ENCODE measurements around the gene DOCK3. TPM values are rescaled to one million over a fixed set of nuclear protein-coding genes. Genes with fewer than 3 reads are reported as not detected.
"Not testable (repeated sequence)": the region's sequence is repeated elsewhere in the genome, so short reads cannot be mapped to it uniquely, and the experiment has no call there.

Gene DOCK3
- total and polyA plus RNA-seq, 3 donors from 2014 or later: 8.4 to 11.7 (median 11.2) TPM

GRCh38 chr3:50923955-50924354 lies 249.2 kb downstream of the DOCK3 start:
- DNase-seq: no peak
- TF ChIP-seq POLR2A (IDR thresholded peaks at IDR 0.05): no peak
- TF ChIP-seq, protein P1, sequence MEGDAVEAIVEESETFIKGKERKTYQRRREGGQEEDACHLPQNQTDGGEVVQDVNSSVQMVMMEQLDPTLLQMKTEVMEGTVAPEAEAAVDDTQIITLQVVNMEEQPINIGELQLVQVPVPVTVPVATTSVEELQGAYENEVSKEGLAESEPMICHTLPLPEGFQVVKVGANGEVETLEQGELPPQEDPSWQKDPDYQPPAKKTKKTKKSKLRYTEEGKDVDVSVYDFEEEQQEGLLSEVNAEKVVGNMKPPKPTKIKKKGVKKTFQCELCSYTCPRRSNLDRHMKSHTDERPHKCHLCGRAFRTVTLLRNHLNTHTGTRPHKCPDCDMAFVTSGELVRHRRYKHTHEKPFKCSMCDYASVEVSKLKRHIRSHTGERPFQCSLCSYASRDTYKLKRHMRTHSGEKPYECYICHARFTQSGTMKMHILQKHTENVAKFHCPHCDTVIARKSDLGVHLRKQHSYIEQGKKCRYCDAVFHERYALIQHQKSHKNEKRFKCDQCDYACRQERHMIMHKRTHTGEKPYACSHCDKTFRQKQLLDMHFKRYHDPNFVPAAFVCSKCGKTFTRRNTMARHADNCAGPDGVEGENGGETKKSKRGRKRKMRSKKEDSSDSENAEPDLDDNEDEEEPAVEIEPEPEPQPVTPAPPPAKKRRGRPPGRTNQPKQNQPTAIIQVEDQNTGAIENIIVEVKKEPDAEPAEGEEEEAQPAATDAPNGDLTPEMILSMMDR (IDR thresholded peaks at IDR 0.05): no peak
- Histone ChIP-seq H3K4me3 (no peak overlapping the region), H3K4me1 (no peaks in the 10 kb centered on the region), H3K27me3 (no peaks in the 10 kb centered on the region), H3K9me3 (no peaks in the 10 kb centered on the region), H3K36me3 (ENCODE audit: low read depth, missing control alignments) (no peaks in the 10 kb centered on the region), H3K27ac (no peak overlapping the region)
- WGBS, 2 donors: 95 to 96% methylated on average over 1 of the region's 1 CpG
- intact Hi-C loops (cut with DNase I; ENCODE audit: low total_unique reads): no loop called here

GRCh38 chr3:50924638-50925037 lies 249.9 kb downstream of the DOCK3 start:
- 69 to 73% methylated on average over 2 of the region's 2 CpGs for WGBS, 2 donors
- H3K27ac ChIP-seq: no peak overlapping the region
- no peak for DNase-seq
- no peak for TF ChIP-seq POLR2A (IDR thresholded peaks at IDR 0.05)
- TF ChIP-seq, protein P1 (IDR thresholded peaks at IDR 0.05): no peak
- H3K4me3 ChIP-seq: no peak overlapping the region
- H3K36me3 ChIP-seq (ENCODE audit: low read depth, missing control alignments): no peaks in the 10 kb centered on the region
- no peaks in the 10 kb centered on the region for H3K27me3 ChIP-seq
- no peaks in the 10 kb centered on the region for H3K4me1 ChIP-seq
- no peaks in the 10 kb centered on the region for H3K9me3 ChIP-seq
- intact Hi-C loops (cut with DNase I; ENCODE audit: low total_unique reads): no loop called here

GRCh38 chr3:50926868-50927267 lies 252.1 kb downstream of the DOCK3 start:
- WGBS, 2 donors: 32 to 53% methylated on average over 2 of the region's 2 CpGs
- no peaks in the 10 kb centered on the region for H3K4me1 ChIP-seq
- no peak overlapping the region for H3K27ac ChIP-seq
- no peaks in the 10 kb centered on the region for H3K36me3 ChIP-seq (ENCODE audit: low read depth, missing control alignments)
- intact Hi-C loops (cut with DNase I; ENCODE audit: low total_unique reads): no loop called here
- H3K9me3 ChIP-seq: no peaks in the 10 kb centered on the region
- no peak for TF ChIP-seq POLR2A (IDR thresholded peaks at IDR 0.05)
- TF ChIP-seq, protein P1 (IDR thresholded peaks at IDR 0.05): no peak
- DNase-seq: no peak
- no peak overlapping the region for H3K4me3 ChIP-seq
- H3K27me3 ChIP-seq: no peaks in the 10 kb centered on the region

DNA sequence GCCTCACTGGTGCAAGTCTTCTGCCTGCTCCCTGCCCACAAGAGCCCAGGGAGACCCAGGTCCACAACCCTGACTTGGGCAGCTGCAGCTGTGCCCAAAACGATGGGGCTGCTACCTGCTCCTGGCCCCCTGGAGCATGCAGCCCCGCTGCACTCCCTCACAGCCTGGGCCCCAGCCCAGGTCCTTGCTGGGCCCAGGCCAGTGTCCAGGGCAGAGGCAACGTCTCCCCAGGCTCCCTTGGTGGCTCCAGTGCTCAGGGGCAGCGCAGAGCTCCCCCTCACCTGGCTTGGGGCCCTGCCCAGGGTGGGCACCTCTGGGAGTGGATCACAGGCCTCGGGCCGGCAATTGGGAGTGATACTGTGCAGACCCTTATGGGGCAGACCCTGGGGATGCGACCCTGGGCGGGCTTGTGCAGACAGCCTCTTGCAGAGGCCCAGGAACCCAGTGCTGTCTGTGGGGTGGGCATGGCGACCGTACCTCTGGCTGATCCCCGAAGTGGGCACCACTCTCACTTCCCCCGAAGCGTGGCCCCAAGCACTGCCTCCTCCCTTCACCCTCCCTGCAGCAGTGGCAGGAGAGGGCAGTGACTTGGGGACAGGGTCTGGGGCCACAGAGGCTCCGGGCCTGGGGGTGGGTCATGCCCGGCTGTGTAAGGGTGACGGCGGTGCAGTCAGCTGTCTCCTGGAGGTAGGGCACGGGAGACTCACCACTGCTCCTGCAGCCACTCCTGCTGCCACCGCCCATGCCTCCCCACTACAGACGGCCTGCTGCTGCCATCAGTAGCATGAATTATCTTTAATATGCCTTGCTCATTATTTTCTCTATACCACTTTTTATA lies 255.9 kb downstream of the DOCK3 start:
- no peak for DNase-seq
- Histone ChIP-seq H3K4me3 (no peak overlapping the region), H3K4me1 (no peaks in the 10 kb centered on the region), H3K36me3 (ENCODE audit: low read depth, missing control alignments) (no peaks in the 10 kb centered on the region), H3K9me3 (no peaks in the 10 kb centered on the region), H3K27ac (no peak overlapping the region), H3K27me3 (no peaks in the 10 kb centered on the region)
- TF ChIP-seq, protein P1 (IDR thresholded peaks at IDR 0.05): no peak
- no peak for TF ChIP-seq POLR2A (IDR thresholded peaks at IDR 0.05)
- intact Hi-C loops (cut with DNase I; ENCODE audit: low total_unique reads): no loop called here
- 83 to 87% methylated on average over 6 to 20 of the region's 20 CpGs for WGBS, 2 donors

DNA sequence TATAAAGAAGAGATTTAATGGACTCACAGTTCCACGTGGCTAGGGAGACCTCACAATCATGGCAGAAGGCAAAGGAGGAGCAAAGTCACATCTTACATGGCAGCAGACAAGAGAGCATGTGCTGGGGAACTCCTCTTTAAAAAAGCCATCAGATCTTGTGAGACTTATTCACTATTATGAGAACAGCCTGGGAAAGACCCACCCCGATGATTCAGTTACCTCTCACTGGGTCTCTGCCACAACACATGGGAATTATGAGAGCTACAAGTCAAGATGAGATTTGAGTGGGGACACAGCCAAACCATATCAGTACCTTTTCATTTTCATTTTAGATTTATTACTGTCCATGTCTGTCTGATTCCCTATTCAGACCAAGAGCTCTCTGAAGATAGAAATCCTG lies 258.2 kb downstream of the DOCK3 start:
- H3K4me1 ChIP-seq; H3K27ac ChIP-seq; H3K36me3 ChIP-seq (ENCODE audit: low read depth, missing control alignments); H3K27me3 ChIP-seq; intact Hi-C loops (cut with DNase I; ENCODE audit: low total_unique reads); H3K9me3 ChIP-seq; DNase-seq; H3K4me3 ChIP-seq: not testable (repeated sequence)
- 75 to 80% methylated on average over 2 of the region's 2 CpGs for WGBS, 2 donors
